SHP77 treated with DMSO at 0.1 percent for 48 hours (cell line): ENCODE results near the gene FERMT1.
"Not testable (repeated sequence)": the region's sequence is repeated elsewhere in the genome, so short reads cannot be mapped to it uniquely, and the experiment has no call there.

Source experiments
- DNase-seq: peaks from one replicate; lab custom pipeline; 2025; lab: John Stamatoyannopoulos, UW

The FERMT1 gene

GRCh38 chr20:6040958-6041807 is 81.6 kb downstream of the FERMT1 start:
- DNase-seq: no peak

- no peak for DNase-seq
These were observed 82.3 kb downstream of the FERMT1 start for GRCh38 chr20:6040540-6040939.

GRCh38 chr20:6039766-6040165 is 83.1 kb downstream of the FERMT1 start:
- no peak for DNase-seq

DNA sequence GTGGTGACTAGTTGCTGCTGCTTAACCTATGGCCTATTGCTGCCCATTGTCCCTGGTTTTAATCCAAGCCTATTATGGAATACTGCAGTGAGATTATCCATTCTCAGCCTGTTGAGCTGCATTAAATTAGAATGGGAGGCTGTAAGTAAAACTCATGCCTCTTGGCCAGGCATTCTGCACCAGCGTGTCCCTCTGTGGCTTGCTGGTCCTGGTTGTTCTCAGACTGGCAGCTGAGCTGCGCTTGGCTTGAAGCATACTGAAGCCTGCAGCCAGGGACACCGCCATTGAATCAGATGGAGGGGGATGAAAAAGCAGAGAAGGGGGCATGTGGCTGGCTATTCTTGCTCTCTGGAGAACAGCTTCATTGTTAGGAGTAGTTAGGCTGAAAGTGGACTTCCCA is 84.6 kb downstream of the FERMT1 start:
- no peak for DNase-seq

- no peak for DNase-seq
These were observed 85.7 kb downstream of the FERMT1 start for GRCh38 chr20:6037082-6037481.

- DNase-seq: no peak
These were observed 86.6 kb downstream of the FERMT1 start for GRCh38 chr20:6036213-6036612.

GRCh38 chr20:6034134-6034969 is 88.5 kb downstream of the FERMT1 start:
- peak; percentile 68 for DNase-seq

DNA sequence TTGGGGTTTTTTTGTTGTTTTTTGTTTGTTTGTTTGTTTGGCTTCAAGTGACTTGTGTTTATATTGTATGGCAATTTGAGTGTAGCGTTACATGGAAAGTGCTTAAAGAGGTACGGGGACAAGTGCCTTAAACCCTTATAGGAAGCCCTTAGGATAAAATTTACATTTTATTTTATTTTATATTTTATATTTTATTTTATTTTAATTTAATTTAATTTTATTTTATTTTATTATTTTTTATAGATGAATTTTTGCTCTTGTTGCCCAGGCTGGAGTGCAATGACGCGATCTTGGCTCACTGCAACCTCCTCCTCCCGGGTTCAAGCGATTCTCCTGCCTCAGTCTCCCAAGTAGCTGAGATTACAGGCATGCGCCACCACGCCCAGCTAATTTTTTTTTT is 89.9 kb downstream of the FERMT1 start:
- not testable (repeated sequence) for DNase-seq

GRCh38 chr20:6030453-6031080 is 92.3 kb downstream of the FERMT1 start:
- no peak for DNase-seq

DNA sequence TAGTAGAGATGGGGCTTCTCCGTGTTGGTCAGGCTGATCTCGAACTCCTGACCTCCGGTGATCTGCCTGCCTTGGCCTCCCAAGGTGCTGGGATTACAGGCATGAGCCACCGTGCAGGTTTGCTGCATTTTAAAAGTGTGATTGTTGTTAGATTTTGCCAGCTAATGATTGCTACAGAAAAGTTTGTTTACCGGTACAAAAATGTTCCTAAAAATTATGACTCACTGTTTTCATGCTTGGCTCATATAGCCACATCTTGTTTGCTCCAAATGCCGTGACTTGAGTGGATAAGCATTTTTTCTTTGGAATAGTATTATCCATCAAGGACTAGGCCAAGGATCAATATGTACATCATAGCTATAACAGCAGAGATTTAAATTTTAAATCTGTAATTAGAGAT is 93.3 kb downstream of the FERMT1 start:
- DNase-seq: no peak

- DNase-seq: no peak
These were observed 94.0 kb downstream of the FERMT1 start for GRCh38 chr20:6028818-6029217.

DNA sequence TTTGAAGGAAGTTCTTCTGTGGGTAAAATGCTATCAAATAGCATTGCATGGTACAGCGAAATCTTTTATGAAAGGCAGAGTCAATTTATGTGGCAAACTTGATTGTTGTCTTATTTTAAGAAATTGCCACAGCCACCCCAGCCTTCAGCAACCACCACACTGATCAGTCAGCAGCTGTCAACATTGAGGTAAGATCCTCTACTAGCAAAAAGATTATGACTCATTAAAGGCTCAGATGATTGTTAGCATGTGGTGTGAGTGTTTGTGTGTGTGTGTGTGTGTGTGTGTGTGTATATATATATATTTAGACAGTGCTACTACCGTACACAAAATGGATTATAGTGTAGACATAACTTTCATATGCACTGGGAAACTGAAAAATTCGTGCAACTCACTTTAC is 96.8 kb downstream of the FERMT1 start:
- DNase-seq: no peak
